HG03354 (cell line): Measurements from ENCODE around the gene PURB.
"Not testable (repeated sequence)": the region's sequence is repeated elsewhere in the genome, so short reads cannot be mapped to it uniquely, and the experiment has no call there.

Experiments used
- ATAC-seq: cut with Tn5 transposase; IDR thresholded peaks from one replicate; pipeline ENCODE4 v1.9.1; 2021; ENCODE audit warnings: mild to moderate bottlenecking; ENCODE audit not compliant: unreplicated experiment, poor library complexity, severe bottlenecking

The PURB gene

GRCh38 chr7:44885394-44886317, at the start of gene PURB:
Gene PURB, minus strand, starts transcription at chr7:44885530. Its CDS starts 182 bp downstream, at chr7:44885348.
- ATAC-seq = peak; percentile 86

GRCh38 chr7:44935016-44935415, 49.7 kb upstream of the PURB start:
- ATAC-seq = no peak

- ATAC-seq = not testable (repeated sequence)
Measured at GRCh38 chr7:44934510-44934909, 49.2 kb upstream of the PURB start.

- no peak for ATAC-seq
Measured at GRCh38 chr7:44930921-44931320, 45.6 kb upstream of the PURB start.

GRCh38 chr7:44922351-44922694, 37.0 kb upstream of the PURB start:
- no peak for ATAC-seq

GRCh38 chr7:44921607-44922350, 36.4 kb upstream of the PURB start:
- peak; percentile 84 for ATAC-seq

GRCh38 chr7:44920119-44920518, 34.8 kb upstream of the PURB start:
- ATAC-seq = no peak

GRCh38 chr7:44918029-44918428, 32.7 kb upstream of the PURB start:
- no peak for ATAC-seq

GRCh38 chr7:44917465-44917864, 32.1 kb upstream of the PURB start:
- ATAC-seq = no peak

GRCh38 chr7:44914992-44915607, 29.8 kb upstream of the PURB start:
- peak; percentile 61 for ATAC-seq

- ATAC-seq = no peak
Measured at GRCh38 chr7:44912775-44913347, 27.5 kb upstream of the PURB start.

- no peak for ATAC-seq
Measured at GRCh38 chr7:44911911-44912310, 26.6 kb upstream of the PURB start.

- ATAC-seq = no peak
Measured at GRCh38 chr7:44909596-44910389, 24.5 kb upstream of the PURB start.

- no peak for ATAC-seq
Measured at GRCh38 chr7:44906965-44907364, 21.6 kb upstream of the PURB start.

- ATAC-seq = no peak
Measured at GRCh38 chr7:44905002-44905635, 19.8 kb upstream of the PURB start.

GRCh38 chr7:44899443-44899842, 14.1 kb upstream of the PURB start:
- no peak for ATAC-seq

GRCh38 chr7:44898039-44898438, 12.7 kb upstream of the PURB start:
- ATAC-seq = no peak

- no peak for ATAC-seq
Measured at GRCh38 chr7:44897309-44897708, 12.0 kb upstream of the PURB start.
